SK-N-DZ (cell line): ENCODE measurements around the gene EVC.

ENCODE experiments used
- DNase-seq: peaks from one replicate; pipeline ENCODE4 v3.0.0-alpha.2; 2015; ENCODE audit warnings: low spot score

The EVC gene

DNA sequence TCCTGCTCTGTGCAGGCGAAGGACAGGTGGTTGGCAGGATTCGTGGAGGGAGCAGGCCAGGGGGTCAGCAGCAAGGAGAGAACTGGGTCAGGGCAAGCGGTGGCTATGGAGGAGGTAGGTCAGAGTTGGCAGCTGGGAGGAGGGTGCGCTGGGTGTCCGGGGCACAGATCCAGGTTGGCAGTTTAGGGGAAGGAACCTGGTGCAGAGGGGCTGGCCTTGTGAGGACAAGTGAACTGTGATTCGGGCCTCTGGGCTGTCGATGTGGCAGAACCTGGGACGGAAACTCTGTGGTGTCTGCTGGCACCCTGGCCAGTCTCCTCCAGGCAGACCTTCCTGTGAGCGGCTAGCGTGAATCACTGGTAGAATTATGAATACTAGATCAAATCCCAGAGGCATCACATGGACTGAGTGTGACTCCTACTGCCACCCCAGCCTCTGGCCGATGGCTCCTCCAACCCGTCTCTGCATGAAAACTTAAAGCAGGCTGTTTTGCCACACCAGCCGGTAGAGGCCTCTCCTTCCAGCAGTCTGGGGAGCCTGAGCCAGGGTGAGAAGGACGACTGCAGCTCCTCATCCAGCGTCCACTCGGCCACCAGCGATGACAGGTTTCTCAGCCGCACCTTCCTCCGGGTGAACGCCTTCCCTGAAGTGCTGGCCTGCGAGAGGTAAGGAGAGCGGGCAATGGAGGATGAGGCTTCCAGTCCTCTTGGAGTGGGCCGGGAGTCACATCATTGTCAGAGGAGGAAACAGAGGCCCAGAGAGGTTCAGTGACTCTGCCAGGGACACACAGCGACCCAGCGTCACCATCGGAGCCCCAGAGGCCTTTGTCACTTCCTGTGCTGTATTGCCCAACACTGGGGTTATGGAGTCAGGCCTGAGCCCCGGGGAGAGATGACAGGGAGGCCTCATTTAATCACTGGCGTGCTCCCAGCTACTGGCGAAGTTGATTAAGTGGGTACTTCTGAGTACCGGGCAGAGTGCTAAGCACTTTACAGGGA, 20.3 kb downstream of the EVC start:
- no peak for DNase-seq

DNA sequence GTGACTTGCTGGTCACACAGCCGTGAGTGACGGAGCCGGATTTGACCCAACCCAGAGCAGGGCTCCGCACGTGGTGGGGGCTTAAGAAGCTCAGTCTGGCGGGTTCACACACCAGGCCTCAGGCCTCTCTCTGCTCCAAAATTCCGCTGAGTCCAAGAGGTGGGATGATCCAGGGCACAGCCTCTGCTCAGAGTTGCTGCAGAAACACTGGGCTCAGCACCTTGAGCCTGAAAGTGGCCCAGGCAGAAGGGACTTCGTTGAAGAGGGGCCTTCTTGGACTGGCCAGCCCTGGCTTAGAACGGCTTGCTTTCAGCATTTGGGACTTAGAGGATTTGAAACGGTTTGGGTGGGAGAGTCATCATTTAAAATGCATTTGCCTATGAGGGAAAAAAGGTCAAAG, 21.2 kb downstream of the EVC start:
- no peak for DNase-seq

DNA sequence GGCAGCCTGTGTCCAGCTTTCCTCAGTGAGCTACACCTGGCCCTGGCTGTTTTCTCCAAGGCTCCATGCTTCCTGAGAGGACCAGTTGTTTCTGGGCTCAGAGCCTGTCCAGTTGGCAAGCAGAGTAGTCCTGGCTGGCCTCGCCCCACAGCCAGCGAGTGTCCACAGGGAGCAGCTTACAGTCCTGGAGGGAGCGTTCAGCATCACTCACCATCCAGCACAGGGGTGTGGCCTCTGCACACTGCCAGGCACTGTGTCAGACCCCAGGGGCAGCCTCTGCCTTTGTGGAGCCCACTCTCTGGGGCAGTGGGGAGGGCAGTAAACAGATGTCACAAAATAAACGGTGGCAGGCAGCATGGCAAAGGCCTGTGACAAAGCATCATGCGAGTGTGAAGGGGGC, 23.9 kb downstream of the EVC start:
- DNase-seq = no peak

DNA sequence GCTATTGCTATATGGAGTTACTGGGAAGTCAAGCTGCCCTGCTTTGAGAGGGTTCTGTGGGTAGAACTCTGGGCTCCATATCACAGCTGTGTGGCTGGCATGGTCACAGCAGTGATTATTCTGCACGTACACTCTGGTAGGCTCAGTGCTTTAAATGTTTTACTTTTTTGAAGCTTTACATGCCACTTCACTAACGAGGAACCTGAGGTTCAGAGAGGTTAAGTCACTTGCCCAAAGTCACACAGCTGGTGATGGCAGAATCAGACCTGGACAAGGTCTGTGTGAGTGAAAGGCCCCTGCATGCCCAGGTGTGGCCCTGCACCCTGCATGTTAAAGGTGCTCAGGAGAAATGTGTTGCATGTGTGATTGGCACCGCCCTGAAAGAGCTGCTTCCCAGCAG, 24.5 kb downstream of the EVC start:
- DNase-seq = no peak

DNA sequence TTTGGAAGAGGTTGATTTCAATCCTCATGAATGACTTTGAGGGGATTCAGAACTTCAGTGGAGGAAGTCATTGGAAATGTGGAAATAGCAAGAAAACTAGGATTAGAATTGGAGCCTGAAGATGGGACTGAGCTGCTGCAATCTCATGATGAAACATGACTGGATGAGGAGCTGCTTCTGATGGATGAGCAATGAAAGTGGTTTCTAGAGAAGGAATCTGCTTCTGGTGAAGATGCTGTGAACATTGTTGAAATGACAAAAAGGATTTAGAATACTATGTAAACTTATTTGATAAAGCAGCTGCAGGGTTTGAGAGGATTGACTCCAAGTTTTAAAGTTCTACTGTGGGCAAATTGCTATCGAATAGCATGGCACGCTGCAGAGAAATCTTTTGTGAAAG, 27.1 kb downstream of the EVC start:
- DNase-seq = no peak

DNA sequence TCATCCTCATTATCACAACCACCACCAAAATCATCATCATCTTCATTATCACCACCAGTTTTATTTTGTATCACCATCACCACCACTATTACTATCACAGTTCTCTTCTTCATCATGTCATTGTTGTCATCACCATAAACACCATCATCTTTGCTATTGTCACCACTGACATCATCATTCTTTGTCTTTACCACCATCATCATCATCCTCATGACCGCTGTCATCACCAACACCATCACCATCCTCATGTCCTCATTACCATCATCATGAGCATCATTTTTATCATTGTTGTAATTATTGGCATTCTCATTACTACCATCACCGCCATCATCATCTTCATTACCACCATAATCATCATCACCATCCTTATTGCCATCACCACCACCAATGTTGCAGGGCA, 31.4 kb downstream of the EVC start:
- DNase-seq = no peak

DNA sequence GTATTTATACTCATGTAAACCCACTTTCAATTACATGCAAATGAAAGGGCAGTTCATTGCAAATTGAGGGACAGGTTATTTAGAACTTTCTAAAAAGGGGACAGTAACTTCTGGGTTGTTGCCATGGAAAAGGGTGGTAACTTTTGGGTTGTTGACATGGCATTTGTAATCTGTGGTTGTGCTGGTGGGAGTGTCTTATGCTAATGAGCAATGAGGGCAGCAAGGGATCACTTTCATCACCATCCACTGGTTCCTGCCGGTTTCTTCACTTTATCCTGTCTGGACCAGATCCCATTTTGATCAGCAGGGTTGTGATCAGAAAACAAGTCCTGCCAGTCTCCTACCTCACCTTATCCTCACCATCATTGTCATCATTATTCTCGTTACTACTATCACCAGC, 32.0 kb downstream of the EVC start:
- no peak for DNase-seq

DNA sequence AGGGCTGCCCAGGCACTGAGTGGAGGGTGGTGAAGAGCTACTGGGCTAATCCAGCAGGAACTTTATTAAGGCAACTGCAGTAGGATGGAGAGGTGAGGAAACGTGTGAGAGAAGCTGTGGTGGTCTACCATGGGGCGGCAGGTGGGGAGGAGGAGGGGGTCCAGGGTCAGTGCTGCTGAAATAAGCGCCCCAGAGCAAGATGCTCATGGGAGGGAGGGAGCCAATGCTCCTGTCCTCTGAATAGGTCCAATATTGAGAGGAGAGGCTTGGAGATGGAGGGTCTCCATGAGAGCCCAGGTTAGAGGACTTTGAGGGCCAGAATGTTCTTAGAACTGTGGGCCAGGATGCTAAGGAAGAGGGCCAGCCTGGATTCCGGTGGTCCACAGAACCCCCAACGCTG, 35.2 kb downstream of the EVC start:
- DNase-seq = no peak

DNA sequence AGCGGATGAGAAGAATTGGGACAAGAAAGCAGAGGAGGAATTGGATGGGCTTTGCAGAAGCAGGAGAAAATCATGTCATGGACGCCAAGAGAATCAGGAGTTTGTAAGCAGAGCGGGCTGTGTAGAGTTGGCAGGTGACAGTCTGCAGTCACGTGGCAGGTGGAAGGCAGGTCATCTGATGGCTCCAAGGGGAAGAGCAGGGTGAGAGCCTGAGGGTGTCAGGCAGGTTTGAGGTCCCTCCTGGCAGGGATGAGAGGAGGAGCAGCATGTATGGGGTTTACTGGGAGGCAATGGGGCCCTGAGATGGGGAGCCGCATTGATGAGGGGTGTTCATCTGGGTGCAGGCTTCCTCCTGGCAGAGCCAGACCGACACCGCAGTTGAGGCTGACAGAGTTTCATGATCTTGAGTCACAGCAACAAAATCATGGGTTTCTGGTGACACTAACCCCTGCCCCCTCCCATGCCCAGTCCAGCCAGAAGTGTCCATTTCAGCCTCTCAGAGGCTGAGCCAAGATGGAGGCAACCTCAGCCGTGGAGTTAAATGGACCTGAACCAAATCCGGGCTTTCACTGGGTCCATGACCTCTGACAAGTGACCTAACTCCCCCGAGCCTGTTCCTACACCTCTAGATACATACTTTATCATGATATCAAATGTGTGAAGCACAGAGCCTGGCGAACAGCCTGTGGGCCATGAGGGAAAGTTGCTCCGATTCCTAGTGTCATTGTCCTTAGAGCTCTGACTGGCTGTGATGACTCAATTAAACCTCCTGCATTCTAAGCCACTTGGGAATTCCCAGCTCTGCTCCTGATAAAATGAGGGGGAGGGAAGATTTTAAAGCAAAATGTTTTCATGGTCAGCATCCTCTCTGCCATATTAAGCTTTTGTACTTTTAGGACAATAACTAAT, 36.1 kb downstream of the EVC start:
- DNase-seq = no peak

DNA sequence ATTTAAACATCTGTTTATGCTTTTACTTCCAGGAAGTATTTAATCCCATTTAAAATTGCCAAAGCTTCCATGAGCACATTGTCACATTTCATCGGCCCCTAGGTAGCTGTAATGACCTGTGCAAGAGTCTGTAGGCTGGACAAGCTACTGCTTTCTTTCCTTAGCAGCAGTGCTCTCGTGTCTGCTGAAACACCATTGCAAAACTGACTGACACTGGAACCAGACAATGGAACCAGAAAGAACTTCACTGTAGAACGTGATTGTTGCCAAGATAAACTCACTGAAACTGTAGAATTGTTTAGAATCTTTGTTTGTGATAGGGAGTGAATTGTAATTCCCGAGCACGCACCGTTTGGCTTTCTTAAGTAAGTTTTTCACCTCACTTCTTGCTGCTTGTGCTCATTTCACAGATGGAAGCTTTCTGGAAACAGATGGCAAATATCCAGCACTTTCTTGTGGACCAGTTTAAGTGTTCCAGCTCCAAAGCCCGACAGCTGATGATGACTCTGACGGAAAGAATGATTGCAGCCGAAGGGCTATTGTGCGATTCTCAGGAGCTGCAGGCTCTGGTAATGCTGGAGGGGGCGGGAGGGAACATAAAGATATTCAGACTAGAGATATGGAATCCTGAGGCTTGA, 36.9 kb downstream of the EVC start:
- no peak for DNase-seq

DNA sequence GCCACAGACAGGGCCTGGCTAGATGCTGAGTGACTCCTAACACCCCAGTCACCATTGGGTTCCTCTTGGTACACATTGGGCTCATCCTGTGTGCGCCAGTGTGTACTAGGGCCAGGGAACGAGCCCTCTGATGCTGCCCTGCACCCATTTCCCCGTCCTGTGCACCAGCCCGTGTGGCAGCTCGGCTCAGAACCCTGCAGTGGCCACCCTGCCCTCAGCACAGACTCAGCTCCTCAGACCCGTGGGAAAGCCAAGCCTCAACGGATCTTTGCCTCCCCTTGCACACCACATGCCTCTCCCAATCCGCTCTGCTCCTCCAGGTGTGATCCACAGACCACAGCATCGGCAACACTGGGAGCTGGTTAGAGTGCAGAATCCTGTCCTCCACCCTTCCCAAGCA, 38.6 kb downstream of the EVC start:
- no peak for DNase-seq

DNA sequence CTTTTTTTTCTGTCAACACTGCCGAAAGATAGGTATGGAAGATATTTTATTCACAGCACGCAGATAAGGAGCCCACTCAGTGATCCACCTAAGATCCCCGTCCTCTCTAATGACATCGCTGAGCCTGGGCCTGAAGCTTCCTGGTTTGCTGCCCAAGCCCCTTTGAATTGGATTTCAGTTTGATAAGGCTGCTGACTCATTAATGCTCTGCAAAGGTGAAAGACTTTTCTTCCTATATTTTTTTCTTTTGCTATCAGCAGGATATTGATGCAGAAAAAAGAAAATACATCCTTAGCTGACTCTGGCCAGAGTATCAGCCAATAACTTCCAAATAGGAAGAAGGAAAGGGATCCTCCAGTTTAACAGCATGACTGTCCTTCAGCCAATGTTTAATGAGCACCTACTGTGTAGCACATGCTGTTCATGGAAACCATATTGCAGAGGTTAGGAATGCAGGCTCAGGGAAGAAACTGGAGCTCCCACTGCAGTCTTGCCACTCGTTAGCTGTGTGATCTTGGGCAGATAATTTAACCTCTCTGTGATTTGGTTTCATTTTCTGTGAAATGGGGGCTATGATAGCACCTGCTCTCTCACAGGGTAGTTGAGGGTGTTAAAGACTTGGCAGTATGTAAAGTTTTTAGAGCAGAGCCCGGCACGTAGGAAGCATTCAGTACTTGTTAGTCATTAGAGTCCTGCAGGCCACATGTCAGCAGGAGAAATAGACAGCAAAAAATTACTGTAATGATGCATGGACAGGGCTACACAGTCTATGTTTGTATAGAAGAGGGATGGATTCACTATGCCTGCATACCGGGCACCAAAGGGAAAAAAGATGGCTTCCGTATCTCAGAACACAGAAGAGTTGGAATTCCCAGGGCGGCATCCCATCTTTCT, 39.3 kb downstream of the EVC start:
- DNase-seq = no peak

DNA sequence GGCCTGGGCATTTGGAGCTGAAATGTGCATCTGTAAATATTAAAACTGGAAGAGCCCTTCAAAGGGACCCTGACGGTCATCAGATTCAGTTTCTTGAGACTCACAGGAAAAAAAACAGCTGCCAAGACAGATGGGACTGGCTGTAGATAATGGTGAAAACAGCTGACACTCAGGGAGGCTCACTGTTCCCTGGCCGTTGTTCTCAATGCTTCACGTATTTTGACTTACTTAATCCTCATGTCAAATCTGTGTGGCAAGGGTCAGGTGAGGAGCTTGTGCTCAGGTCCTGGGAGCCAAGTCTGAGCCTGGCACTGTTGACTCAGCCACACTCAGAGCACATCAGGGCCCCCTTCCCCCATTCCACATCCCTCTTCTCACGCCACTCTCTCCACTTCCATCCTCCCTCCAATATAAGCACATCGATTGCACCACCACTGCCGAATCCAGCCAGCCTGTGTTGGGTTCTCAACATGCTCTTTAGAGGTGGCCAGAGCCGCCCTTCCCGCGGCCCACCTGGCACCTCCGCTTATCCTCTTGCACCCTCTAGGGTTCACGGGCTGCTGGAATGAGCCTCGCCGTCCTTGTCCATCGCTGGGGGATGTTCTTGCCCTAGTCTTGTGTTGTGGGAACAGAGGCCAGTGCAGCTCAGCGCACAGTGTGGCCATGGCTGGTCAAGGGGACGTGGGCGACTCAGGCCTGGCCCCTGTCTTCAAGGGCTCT, 40.1 kb downstream of the EVC start:
- DNase-seq = no peak

DNA sequence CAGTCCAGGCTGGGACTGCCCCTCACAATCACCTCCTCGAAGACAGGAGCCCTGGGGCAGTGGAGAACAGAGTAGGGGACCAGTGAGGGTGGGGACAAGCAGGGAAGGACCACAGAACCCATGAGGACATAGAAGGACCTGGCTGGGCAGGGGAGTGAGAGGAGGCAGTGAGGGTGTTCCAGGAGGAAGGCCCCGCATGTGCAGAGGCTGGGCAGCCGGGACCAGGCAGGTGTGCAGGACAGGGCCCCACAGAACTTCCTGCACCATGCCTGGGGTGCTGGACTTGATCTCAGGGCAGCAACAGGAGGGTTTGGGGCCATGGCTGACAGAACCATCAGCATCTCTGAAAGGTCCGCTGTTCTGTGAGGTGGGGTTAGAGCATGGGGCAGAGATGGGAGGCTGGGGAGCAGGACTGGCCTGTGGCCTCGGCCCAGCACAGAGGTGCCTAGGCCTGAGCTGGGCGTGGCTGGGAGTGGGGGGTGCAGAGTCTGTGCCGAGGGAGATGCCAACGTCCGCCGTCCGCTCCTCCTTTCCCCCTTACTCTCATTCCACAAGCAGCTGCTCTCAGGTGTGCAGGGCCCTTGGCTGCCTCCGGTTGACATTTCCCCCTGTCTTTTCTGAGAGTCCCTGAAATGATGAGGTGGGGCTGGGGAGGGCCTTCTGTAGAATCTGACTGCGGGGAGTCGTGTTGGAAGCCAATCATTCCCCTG, 40.8 kb downstream of the EVC start:
- DNase-seq = no peak

DNA sequence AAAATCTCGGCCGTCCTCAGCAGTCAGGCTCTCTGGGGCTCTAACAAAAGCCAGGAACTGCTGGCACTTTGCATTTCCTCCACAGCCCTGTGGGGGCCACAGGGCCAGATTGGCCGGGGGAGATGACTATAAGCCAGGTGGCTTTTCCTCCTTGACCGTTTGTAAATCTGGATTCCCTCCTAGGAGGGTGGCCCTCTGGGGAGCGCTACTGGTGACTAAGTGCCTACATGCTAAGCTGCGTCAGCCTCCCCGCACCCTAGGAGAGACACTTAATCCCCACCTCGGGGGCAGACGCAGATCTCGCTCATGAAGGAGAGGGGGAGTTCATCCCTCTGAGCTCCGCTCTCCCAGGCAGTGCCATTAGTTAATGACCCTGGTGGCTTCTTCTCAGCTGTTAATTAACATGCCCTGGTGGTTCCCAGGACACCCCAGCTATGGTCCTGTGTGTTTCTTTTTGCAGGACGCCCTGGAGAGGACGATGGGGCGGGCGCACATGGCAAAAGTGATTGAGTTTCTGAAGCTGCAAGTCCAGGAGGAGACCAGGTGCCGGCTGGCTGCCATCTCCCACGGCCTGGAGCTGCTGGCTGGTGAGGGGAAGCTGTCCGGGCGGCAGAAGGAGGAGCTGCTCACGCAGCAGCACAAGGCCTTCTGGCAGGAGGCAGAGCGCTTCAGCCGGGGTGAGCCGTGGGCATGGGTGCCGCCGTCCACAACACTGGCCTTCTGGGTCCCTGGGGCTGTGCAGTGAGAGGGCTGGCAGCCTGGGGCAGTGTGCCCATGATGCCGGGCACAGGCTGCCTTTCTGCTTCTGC, 41.6 kb downstream of the EVC start:
- DNase-seq = no peak

DNA sequence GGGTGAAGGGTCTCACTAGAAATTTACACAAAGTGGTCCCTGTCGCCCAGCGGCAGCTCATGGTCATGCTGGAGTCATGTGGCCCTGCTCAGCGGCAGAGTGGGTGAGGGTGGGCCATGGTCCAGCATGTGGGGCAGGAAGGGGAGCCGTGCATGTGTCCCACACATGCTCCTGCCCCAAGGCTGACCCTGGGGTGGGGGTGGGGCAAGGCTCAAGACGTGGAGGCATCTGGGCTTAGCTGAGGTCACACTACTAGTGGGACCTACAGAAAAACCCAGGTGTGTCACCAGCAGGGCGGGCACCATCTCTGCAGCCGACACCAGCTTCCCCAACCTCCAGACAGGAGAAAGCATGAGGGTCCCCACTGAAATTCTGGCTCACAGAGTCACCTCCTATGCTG, 42.4 kb downstream of the EVC start:
- DNase-seq = no peak

DNA sequence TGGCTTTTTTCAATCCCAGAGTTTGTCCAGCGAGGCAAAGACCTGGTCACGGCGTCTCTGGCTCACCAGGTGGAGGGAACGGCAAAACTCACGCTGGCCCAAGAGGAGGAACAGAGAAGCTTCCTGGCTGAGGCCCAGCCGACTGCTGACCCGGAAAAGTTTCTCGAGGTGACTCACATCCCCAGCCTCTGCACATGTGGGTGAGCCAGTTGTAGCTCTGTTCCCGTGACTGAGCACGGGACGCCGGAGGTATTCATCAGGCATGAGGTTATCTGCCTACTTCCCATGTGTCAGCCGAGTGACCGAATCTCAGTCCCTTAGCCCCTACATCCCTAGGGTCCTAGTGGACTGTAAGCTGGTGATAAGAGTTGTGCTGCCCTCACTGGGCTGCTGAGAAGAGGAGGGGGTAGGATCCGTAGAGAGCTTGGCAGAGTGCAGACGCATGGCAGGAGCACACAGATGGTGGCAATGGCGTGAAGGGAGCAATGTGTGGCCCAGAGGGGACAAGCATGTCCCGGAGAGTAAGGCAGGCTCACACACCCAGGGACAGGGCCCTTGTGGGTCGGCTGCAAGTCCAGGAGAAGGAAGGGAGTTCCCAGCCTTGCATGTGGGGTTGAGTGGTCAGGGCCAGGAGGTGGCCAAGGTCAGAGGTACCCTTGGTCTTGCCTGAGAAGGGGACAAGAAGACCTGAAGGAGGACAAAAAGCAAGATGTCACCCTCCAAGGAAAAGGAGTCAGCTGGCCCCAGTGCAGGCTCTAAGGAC, 42.9 kb downstream of the EVC start:
- no peak for DNase-seq

DNA sequence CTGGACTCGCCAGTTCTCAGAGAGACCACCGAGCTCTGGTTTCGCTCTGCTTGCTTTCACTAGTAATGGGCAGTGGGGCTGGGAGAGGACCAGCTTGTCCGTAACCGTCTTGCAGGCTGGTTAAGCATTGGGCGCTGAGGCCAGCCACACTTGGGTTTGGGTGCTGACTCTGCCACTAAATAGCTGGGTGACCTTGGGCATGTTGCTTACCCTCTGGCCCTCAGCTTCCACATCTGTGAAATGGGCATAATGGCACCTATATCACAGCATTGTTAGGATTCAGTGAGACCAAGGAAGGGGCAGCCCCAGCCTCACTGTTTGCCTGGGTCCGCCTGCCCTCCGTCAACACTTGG, 43.5 kb downstream of the EVC start:
- no peak for DNase-seq
